ENCODE results near the gene KLRC4.
"Not testable (repeated sequence)": the region's sequence is repeated elsewhere in the genome, so short reads cannot be mapped to it uniquely, and the experiment has no call there.

DNA sequence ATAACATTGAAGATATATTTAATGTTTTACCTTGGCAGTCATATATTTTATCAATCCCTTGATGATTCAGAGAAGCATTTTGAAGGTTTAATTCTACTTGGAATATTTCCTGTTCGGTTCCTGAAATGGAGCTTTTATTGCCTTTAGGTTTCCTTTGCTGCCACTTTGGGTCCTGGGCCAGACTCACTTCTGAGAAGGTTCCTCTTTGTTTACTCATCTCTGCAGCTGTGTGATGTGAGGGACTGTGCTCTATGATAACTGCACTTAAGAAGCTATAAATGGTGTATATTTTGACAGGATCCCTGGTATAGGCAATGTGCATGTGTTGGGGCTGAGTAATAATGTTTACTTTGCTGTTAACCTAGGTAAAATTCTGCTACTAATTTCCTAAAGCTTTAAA is 10.8 kb upstream of the KLRC4 start, which contains the start of gene KLRC3:
- TF ChIP-seq, protein P1, sequence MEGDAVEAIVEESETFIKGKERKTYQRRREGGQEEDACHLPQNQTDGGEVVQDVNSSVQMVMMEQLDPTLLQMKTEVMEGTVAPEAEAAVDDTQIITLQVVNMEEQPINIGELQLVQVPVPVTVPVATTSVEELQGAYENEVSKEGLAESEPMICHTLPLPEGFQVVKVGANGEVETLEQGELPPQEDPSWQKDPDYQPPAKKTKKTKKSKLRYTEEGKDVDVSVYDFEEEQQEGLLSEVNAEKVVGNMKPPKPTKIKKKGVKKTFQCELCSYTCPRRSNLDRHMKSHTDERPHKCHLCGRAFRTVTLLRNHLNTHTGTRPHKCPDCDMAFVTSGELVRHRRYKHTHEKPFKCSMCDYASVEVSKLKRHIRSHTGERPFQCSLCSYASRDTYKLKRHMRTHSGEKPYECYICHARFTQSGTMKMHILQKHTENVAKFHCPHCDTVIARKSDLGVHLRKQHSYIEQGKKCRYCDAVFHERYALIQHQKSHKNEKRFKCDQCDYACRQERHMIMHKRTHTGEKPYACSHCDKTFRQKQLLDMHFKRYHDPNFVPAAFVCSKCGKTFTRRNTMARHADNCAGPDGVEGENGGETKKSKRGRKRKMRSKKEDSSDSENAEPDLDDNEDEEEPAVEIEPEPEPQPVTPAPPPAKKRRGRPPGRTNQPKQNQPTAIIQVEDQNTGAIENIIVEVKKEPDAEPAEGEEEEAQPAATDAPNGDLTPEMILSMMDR (IDR thresholded peaks at IDR 0.05; ENCODE audit: low read depth, low read length, missing input control): not testable (repeated sequence)
- TF ChIP-seq, protein P2, sequence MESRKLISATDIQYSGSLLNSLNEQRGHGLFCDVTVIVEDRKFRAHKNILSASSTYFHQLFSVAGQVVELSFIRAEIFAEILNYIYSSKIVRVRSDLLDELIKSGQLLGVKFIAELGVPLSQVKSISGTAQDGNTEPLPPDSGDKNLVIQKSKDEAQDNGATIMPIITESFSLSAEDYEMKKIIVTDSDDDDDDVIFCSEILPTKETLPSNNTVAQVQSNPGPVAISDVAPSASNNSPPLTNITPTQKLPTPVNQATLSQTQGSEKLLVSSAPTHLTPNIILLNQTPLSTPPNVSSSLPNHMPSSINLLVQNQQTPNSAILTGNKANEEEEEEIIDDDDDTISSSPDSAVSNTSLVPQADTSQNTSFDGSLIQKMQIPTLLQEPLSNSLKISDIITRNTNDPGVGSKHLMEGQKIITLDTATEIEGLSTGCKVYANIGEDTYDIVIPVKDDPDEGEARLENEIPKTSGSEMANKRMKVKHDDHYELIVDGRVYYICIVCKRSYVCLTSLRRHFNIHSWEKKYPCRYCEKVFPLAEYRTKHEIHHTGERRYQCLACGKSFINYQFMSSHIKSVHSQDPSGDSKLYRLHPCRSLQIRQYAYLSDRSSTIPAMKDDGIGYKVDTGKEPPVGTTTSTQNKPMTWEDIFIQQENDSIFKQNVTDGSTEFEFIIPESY (IDR thresholded peaks at IDR 0.05): not testable (repeated sequence)
- TF ChIP-seq GABPA (IDR thresholded peaks at IDR 0.05 in 1 of 2, conservative IDR thresholded peaks at IDR 0.05 in 1 of 2); FOXA1 (IDR thresholded peaks at IDR 0.05); RAD21 (IDR thresholded peaks at IDR 0.05); JUND (IDR thresholded peaks at IDR 0.05); YY1 (IDR thresholded peaks at IDR 0.05): not testable (repeated sequence)
- TF ChIP-seq, protein P3, sequence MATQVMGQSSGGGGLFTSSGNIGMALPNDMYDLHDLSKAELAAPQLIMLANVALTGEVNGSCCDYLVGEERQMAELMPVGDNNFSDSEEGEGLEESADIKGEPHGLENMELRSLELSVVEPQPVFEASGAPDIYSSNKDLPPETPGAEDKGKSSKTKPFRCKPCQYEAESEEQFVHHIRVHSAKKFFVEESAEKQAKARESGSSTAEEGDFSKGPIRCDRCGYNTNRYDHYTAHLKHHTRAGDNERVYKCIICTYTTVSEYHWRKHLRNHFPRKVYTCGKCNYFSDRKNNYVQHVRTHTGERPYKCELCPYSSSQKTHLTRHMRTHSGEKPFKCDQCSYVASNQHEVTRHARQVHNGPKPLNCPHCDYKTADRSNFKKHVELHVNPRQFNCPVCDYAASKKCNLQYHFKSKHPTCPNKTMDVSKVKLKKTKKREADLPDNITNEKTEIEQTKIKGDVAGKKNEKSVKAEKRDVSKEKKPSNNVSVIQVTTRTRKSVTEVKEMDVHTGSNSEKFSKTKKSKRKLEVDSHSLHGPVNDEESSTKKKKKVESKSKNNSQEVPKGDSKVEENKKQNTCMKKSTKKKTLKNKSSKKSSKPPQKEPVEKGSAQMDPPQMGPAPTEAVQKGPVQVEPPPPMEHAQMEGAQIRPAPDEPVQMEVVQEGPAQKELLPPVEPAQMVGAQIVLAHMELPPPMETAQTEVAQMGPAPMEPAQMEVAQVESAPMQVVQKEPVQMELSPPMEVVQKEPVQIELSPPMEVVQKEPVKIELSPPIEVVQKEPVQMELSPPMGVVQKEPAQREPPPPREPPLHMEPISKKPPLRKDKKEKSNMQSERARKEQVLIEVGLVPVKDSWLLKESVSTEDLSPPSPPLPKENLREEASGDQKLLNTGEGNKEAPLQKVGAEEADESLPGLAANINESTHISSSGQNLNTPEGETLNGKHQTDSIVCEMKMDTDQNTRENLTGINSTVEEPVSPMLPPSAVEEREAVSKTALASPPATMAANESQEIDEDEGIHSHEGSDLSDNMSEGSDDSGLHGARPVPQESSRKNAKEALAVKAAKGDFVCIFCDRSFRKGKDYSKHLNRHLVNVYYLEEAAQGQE (IDR thresholded peaks at IDR 0.05): not testable (repeated sequence)
- TF ChIP-seq, protein P4, sequence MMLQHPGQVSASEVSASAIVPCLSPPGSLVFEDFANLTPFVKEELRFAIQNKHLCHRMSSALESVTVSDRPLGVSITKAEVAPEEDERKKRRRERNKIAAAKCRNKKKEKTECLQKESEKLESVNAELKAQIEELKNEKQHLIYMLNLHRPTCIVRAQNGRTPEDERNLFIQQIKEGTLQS (IDR thresholded peaks at IDR 0.05): not testable (repeated sequence)

Measured in liver (tissue), 3 donors.